Caco-2 (cell line): ENCODE data around the gene CFAP46. TPM values are rescaled to one million over a fixed set of nuclear protein-coding genes. Genes with fewer than 3 reads are reported as not detected.

Experiments used
- BruUV-seq: library from RNA; stranded (reverse); fragments of 400-500 nt; replicated peaks from 2 replicates; lab custom pipeline; 2021; lab: Mats Ljungman, UMichigan
- CTCF ChIA-PET: fragments of 300-600 bp; sonication (Branson Sonifier 250); formaldehyde crosslinking; loops from one replicate; lab custom pipeline; 2022; ENCODE audit warnings: antibody characterized with exemption; lab: Charles Lee
- POLR2A ChIA-PET: fragments of 300-600 bp; sonication (Branson Sonifier 250); formaldehyde crosslinking; loops from one replicate; lab custom pipeline; 2022; ENCODE audit warnings: antibody characterized with exemption; lab: Charles Lee
- DNase-seq, 2 experiments: peaks; one replicate each; pipeline versions ENCODE4 v3.0.0 to v3.0.0-alpha.2; 2020 to 2022
- H3K27me3 ChIP-seq: replicated peaks from 2 replicates; pipeline ENCODE4 v1.6.0; 2011; ENCODE audit warnings: low read length; ENCODE audit not compliant: control insufficient read depth, insufficient read depth
- H3K36me3 ChIP-seq: 2 replicates; pipeline ENCODE4 v1.5.1; 2011; ENCODE audit warnings: low read length; ENCODE audit not compliant: control insufficient read depth, insufficient read depth
- H3K4me1 ChIP-seq: fragments of 250-450 bp; sonication (Bioruptor Pico); 2 replicates; pipeline ENCODE4 v1.5.1; 2020; ENCODE audit warnings: mild to moderate bottlenecking
- H3K4me3 ChIP-seq: 2 replicates; pipeline ENCODE4 v1.5.1; 2011; ENCODE audit warnings: low read depth, mild to moderate bottlenecking, control low read depth, low read length
- H3K9me3 ChIP-seq: fragments of 250-450 bp; sonication (Bioruptor Pico); 2 replicates; pipeline ENCODE4 v1.5.1; 2020; ENCODE audit warnings: mild to moderate bottlenecking, moderate library complexity
- H3K27ac Mint-ChIP-seq: one replicate; pipeline ENCODE4 v1.8.0; 2022; ENCODE audit warnings: mixed read lengths; ENCODE audit not compliant: unreplicated experiment
- H3K27me3 Mint-ChIP-seq: one replicate; pipeline ENCODE4 v1.8.0; 2022; ENCODE audit warnings: mixed read lengths; ENCODE audit not compliant: insufficient read depth, unreplicated experiment
- H3K36me3 Mint-ChIP-seq: one replicate; pipeline ENCODE4 v1.8.0; 2022; ENCODE audit warnings: mild to moderate bottlenecking, mixed read lengths; ENCODE audit not compliant: insufficient read depth, unreplicated experiment
- H3K4me1 Mint-ChIP-seq: one replicate; pipeline ENCODE4 v1.8.0; 2022; ENCODE audit warnings: low read depth, mixed read lengths; ENCODE audit not compliant: unreplicated experiment
- H3K4me3 Mint-ChIP-seq: one replicate; pipeline ENCODE4 v1.8.0; 2022; ENCODE audit warnings: mild to moderate bottlenecking, moderate library complexity, mixed read lengths; ENCODE audit not compliant: unreplicated experiment
- H3K9me3 Mint-ChIP-seq: one replicate; pipeline ENCODE4 v1.8.0; 2022; ENCODE audit warnings: mixed read lengths; ENCODE audit not compliant: unreplicated experiment
- CTCF ChIP-seq, 2 experiments: fragments of 200-600 bp in 1 of 2; IDR thresholded peaks; 1 replicate in 1 of 2; 2 replicates in 1 of 2; pipeline versions ENCODE4 v1.5.1 to v1.8.0; 2011 to 2022; ENCODE audit warnings: antibody characterized with exemption in 1 of 2, control low read depth in 1 of 2, inconsistent platforms in 1 of 2, low read depth in 1 of 2, low read length in 1 of 2, mild to moderate bottlenecking in 1 of 2, moderate library complexity in 1 of 2; ENCODE audit not compliant: insufficient read depth in 1 of 2, severe bottlenecking in 1 of 2, unreplicated experiment in 1 of 2
- intact Hi-C: fragments of 100-400 bp; cut with micrococcal nuclease; formaldehyde crosslinking; loops from one replicate; pipeline ENCODE4 v1.10.0; 2022; ENCODE audit not compliant: unreplicated experiment
- total RNA-seq: library from RNA; stranded (reverse); gene quantifications from 2 replicates; pipeline ENCODE4 v1.2.3, GENCODE V29; 2022

CFAP46 gene
- total RNA-seq, 1 experiment from 2014 or later = not detected

- no peaks in the 10 kb centered on the region for H3K4me1 ChIP-seq
- TF ChIP-seq CTCF (IDR thresholded peaks at IDR 0.05; ENCODE audit: insufficient read depth in 1 of 2, low read depth in 1 of 2, low read length in 1 of 2, severe bottlenecking in 1 of 2, unreplicated experiment in 1 of 2) = peak; percentile 92 to 96
- H3K27me3 ChIP-seq = no peaks in the 10 kb centered on the region; the same call in 1 of the 2 replicates
- Mint-ChIP-seq H3K27me3 (peaks cover 7% of the 10 kb centered on the region), H3K9me3 (peaks cover 4% of the 10 kb centered on the region), H3K4me1 (no peaks in the 10 kb centered on the region), H3K4me3 (no peak overlapping the region), H3K36me3 (no peaks in the 10 kb centered on the region), H3K27ac (no peak overlapping the region)
- CTCF ChIA-PET = no interaction called here
- H3K4me3 ChIP-seq = no peak overlapping the region
- DNase-seq = peak in 1 of 2 experiments; percentile 53
- no TSS peak for BruUV-seq
- peaks cover 7% of the 10 kb centered on the region for H3K9me3 ChIP-seq
- H3K36me3 ChIP-seq = no peaks in the 10 kb centered on the region
- intact Hi-C loops = loop anchor here (1.0 kb wide), 1 partner anchor 49 kb away; no protein-coding TSS in a partner anchor
- POLR2A ChIA-PET = no interaction called here
These were observed 105.4 kb downstream of the CFAP46 start for GRCh38 chr10:132836832-132837540.

- Histone ChIP-seq H3K9me3 (peaks cover under 1% of the 10 kb centered on the region; the same call in 1 of the 2 replicates), H3K36me3 (no peaks in the 10 kb centered on the region), H3K4me3 (no peak overlapping the region), H3K27me3 (no peaks in the 10 kb centered on the region; the same call in 1 of the 2 replicates), H3K4me1 (no peaks in the 10 kb centered on the region)
- BruUV-seq = no TSS peak
- no peak for TF ChIP-seq CTCF (IDR thresholded peaks at IDR 0.05; ENCODE audit: insufficient read depth in 1 of 2, low read depth in 1 of 2, low read length in 1 of 2, severe bottlenecking in 1 of 2, unreplicated experiment in 1 of 2)
- CTCF ChIA-PET = no interaction called here
- no peak overlapping the region for H3K27ac Mint-ChIP-seq
- no peaks in the 10 kb centered on the region for H3K4me1 Mint-ChIP-seq
- peaks cover 12% of the 10 kb centered on the region for H3K27me3 Mint-ChIP-seq
- POLR2A ChIA-PET = no interaction called here
- H3K4me3 Mint-ChIP-seq = no peak overlapping the region
- no peaks in the 10 kb centered on the region for H3K9me3 Mint-ChIP-seq
- H3K36me3 Mint-ChIP-seq = no peaks in the 10 kb centered on the region
- no peak for DNase-seq
- intact Hi-C loops = no loop called here
These were observed 106.0 kb downstream of the CFAP46 start for GRCh38 chr10:132836248-132836831.

- Histone ChIP-seq H3K4me3 (no peak overlapping the region), H3K36me3 (no peaks in the 10 kb centered on the region), H3K4me1 (no peaks in the 10 kb centered on the region), H3K27me3 (no peaks in the 10 kb centered on the region; the same call in 1 of the 2 replicates), H3K9me3 (no peaks in the 10 kb centered on the region)
- POLR2A ChIA-PET = no interaction called here
- H3K36me3 Mint-ChIP-seq = no peaks in the 10 kb centered on the region
- no peak for DNase-seq
- no peaks in the 10 kb centered on the region for H3K9me3 Mint-ChIP-seq
- no peaks in the 10 kb centered on the region for H3K4me1 Mint-ChIP-seq
- no TSS peak for BruUV-seq
- peaks cover 14% of the 10 kb centered on the region for H3K27me3 Mint-ChIP-seq
- no peak overlapping the region for H3K27ac Mint-ChIP-seq
- no peak overlapping the region for H3K4me3 Mint-ChIP-seq
- intact Hi-C loops = no loop called here
- CTCF ChIA-PET = interaction anchor here (0.9 kb wide), 2 partner anchors 13 to 27 kb away, joined by 3 read pairs; no protein-coding TSS in a partner anchor
- no peak for TF ChIP-seq CTCF (IDR thresholded peaks at IDR 0.05; ENCODE audit: insufficient read depth in 1 of 2, low read depth in 1 of 2, low read length in 1 of 2, severe bottlenecking in 1 of 2, unreplicated experiment in 1 of 2)
These were observed 106.5 kb downstream of the CFAP46 start for GRCh38 chr10:132835848-132836233.
